ENCODE results near the gene HOXD8. TPM values are rescaled to one million over a fixed set of nuclear protein-coding genes. Genes with fewer than 3 reads are reported as not detected.
A peak's percentile ranks its signal among the peaks of the same experiment; 100 is the strongest.

Gene HOXD8
- total and polyA plus RNA-seq, 9 of the 15 experiments (the other 6 are each of a cell fraction or from before 2014, with no cell fraction given): 0.04 to 0.15 TPM; not detected in 7

DNA sequence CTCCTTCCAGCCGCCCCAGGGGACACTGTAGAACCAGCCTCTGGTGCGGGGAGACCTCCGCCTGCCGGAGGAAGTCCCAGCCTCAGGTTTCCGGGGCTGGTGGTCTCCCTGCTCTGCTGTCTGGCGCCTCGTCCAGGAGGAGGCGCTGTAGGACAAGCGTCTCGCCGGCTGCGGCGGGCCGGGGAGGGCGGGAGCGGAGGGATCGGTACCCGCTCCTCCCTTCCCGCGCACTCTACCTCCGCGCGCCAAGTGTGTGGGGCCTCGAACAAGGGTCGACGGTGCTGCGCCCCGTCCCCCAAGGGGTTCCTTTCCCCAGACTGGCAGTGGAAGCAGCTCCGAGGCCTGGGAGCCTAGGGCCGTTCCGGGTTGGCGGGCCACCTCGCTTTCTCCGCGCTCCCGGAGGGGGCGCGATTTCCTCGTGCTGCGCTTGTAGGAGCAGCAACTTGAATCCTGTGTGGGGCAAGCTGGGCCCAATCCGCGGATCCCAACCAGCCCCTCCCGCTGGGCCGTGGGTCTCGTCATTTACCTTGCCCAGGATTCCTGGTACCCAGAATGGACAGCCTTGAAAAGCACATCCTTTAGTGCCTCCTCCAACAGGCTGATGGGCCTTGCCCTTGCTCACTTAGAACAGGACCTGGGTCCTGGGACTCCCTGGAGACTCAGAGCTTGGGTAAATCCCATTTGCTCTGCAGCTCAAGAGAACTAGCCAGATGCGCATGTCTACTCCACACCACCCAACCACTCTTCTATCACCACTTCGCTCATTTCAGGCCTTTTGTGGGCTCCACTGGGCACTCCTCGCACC, 11.2 kb downstream of the HOXD8 start (continued):
- TF ChIP-seq ZBTB40 (IDR thresholded peaks at IDR 0.05): no peak
- no peak for TF ChIP-seq ZBTB40 (CRISPR knock-in tag; IDR thresholded peaks at IDR 0.05)
- TF ChIP-seq NFIC (IDR thresholded peaks at IDR 0.05): peak; percentile 69
- peak; percentile 52; the same call in 1 of the 2 replicates for TF ChIP-seq PHF21A (IDR thresholded peaks at IDR 0.05; ENCODE audit: borderline replicate concordance, low read depth)
- peak; percentile 55; the same call in 1 of the 2 replicates for TF ChIP-seq TOE1 (IDR thresholded peaks at IDR 0.05; ENCODE audit: borderline replicate concordance)
- TF ChIP-seq TOE1 (CRISPR knock-in tag; IDR thresholded peaks at IDR 0.05; ENCODE audit: borderline replicate concordance, low read depth): no peak
- TF ChIP-seq ZNF263 (CRISPR knock-in tag; IDR thresholded peaks at IDR 0.05; ENCODE audit: borderline replicate concordance): peak; percentile 79
- TF ChIP-seq, protein P1, sequence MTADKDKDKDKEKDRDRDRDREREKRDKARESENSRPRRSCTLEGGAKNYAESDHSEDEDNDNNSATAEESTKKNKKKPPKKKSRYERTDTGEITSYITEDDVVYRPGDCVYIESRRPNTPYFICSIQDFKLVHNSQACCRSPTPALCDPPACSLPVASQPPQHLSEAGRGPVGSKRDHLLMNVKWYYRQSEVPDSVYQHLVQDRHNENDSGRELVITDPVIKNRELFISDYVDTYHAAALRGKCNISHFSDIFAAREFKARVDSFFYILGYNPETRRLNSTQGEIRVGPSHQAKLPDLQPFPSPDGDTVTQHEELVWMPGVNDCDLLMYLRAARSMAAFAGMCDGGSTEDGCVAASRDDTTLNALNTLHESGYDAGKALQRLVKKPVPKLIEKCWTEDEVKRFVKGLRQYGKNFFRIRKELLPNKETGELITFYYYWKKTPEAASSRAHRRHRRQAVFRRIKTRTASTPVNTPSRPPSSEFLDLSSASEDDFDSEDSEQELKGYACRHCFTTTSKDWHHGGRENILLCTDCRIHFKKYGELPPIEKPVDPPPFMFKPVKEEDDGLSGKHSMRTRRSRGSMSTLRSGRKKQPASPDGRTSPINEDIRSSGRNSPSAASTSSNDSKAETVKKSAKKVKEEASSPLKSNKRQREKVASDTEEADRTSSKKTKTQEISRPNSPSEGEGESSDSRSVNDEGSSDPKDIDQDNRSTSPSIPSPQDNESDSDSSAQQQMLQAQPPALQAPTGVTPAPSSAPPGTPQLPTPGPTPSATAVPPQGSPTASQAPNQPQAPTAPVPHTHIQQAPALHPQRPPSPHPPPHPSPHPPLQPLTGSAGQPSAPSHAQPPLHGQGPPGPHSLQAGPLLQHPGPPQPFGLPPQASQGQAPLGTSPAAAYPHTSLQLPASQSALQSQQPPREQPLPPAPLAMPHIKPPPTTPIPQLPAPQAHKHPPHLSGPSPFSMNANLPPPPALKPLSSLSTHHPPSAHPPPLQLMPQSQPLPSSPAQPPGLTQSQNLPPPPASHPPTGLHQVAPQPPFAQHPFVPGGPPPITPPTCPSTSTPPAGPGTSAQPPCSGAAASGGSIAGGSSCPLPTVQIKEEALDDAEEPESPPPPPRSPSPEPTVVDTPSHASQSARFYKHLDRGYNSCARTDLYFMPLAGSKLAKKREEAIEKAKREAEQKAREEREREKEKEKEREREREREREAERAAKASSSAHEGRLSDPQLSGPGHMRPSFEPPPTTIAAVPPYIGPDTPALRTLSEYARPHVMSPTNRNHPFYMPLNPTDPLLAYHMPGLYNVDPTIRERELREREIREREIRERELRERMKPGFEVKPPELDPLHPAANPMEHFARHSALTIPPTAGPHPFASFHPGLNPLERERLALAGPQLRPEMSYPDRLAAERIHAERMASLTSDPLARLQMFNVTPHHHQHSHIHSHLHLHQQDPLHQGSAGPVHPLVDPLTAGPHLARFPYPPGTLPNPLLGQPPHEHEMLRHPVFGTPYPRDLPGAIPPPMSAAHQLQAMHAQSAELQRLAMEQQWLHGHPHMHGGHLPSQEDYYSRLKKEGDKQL (CRISPR knock-in tag; IDR thresholded peaks at IDR 0.05; ENCODE audit: borderline replicate concordance): no peak
- TF ChIP-seq HNRNPLL (IDR thresholded peaks at IDR 0.05; ENCODE audit: low read depth, low read length, poor library complexity, severe bottlenecking): peak; percentile 38
- no peak for TF ChIP-seq COPS2 (conservative IDR thresholded peaks at IDR 0.05)
- peak; percentile 78 for TF ChIP-seq ELF1 (tag; IDR thresholded peaks at IDR 0.05)
- peak; percentile 68; the same call in 1 of the 2 replicates for TF ChIP-seq FOXP1 (CRISPR knock-in tag; IDR thresholded peaks at IDR 0.05)
- no peak for TF ChIP-seq ZNF282 (CRISPR knock-in tag; IDR thresholded peaks at IDR 0.05)

All from K562 (cell line).